Adrenal gland (tissue), 5 donors: ENCODE results near the gene FBLIM1.
"Not testable (repeated sequence)": the region's sequence is repeated elsewhere in the genome, so short reads cannot be mapped to it uniquely, and the experiment has no call there.

ENCODE experiments used
- POLR2A ChIP-seq, 2 donors: fragments of 450-650 bp; IDR thresholded peaks; one replicate each; pipeline ENCODE4 v1.6.1; 2017; ENCODE audit warnings: antibody characterized with exemption in 2 of 2, mild to moderate bottlenecking in 2 of 2, moderate library complexity in 1 of 2
- TF ChIP-seq, protein P1 (sequence below), 6 experiments: fragments of 450-650 bp in 4 of 6; fragments of 200-600 bp in 2 of 6; sonication (generic) in 1 of 6; IDR thresholded peaks; 1 replicate in 5 of 6; 2 replicates in 1 of 6; pipeline versions ENCODE4 v1.5.1 to v1.8.0; 2016 to 2021; ENCODE audit warnings: antibody characterized with exemption in 6 of 6, mild to moderate bottlenecking in 2 of 6, moderate library complexity in 1 of 6
- donor health status: DM: no; HTN: no; CAD: no.

GRCh38 chr1:15827567-15827966 is 69.0 kb downstream of the FBLIM1 start:
- TF ChIP-seq, protein P1, sequence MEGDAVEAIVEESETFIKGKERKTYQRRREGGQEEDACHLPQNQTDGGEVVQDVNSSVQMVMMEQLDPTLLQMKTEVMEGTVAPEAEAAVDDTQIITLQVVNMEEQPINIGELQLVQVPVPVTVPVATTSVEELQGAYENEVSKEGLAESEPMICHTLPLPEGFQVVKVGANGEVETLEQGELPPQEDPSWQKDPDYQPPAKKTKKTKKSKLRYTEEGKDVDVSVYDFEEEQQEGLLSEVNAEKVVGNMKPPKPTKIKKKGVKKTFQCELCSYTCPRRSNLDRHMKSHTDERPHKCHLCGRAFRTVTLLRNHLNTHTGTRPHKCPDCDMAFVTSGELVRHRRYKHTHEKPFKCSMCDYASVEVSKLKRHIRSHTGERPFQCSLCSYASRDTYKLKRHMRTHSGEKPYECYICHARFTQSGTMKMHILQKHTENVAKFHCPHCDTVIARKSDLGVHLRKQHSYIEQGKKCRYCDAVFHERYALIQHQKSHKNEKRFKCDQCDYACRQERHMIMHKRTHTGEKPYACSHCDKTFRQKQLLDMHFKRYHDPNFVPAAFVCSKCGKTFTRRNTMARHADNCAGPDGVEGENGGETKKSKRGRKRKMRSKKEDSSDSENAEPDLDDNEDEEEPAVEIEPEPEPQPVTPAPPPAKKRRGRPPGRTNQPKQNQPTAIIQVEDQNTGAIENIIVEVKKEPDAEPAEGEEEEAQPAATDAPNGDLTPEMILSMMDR (IDR thresholded peaks at IDR 0.05): not testable (repeated sequence)
- TF ChIP-seq POLR2A (IDR thresholded peaks at IDR 0.05): not testable (repeated sequence)
